ENCODE measurements around the gene HP.

DNA sequence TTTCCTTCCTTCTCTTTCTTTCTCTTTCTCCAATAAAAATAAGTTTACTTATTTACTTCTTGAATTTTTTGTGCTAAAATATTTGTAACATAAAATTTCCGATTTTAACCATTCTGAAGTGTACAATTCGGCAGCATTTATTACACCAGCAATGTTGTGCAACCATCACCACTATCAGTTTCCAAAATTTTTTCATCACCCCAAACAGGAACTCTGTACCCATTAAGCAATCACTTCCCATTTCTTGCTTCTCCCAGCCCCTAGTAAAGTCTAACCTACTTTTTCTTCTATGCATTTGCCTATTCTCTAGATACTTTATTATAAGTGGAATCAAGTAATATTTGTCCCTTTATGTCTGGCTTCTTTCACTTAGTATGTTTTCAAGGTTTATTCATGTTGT, 2.5 kb upstream of the HP start:
- TF ChIP-seq CTCF (conservative IDR thresholded peaks at IDR 0.05; ENCODE audit: low read length) (no peak), EZH2phosphoT487 (IDR thresholded peaks at IDR 0.05; ENCODE audit: borderline replicate concordance) (no peak)

Data from Loucy (cell line).